ENCODE results near the gene AKAP6.

GRCh38 chr14:32707742-32708500, 378.8 kb downstream of the AKAP6 start:
- TF ChIP-seq CTCF (IDR thresholded peaks at IDR 0.05) (no peak), POLR2A (IDR thresholded peaks at IDR 0.05) (no peak), POLR2AphosphoS5 (IDR thresholded peaks at IDR 0.05) (no peak), EP300 (IDR thresholded peaks at IDR 0.05) (no peak)
